Myocyte (in vitro differentiated cells): ENCODE results near the gene RBM19. TPM values are rescaled to one million over a fixed set of nuclear protein-coding genes. Genes with fewer than 3 reads are reported as not detected.

ENCODE experiments used
- DNase-seq: peaks from one replicate; pipeline ENCODE4 v3.0.0-alpha.2; 2012; ENCODE audit warnings: low read depth
- total RNA-seq: library from RNA; depleted of rRNA; stranded (reverse); fragments of >200 nt; gene quantifications from 2 replicates; pipeline ENCODE4 v1.2.3, GENCODE V29; 2014

Gene RBM19
- total RNA-seq, 1 donor from 2014 or later, result 21.1 TPM

- DNase-seq, result no peak
Measured at GRCh38 chr12:113783811-113784210, 182.3 kb downstream of the RBM19 start.

- DNase-seq, result no peak
Measured at GRCh38 chr12:113782873-113783272, 183.3 kb downstream of the RBM19 start.

GRCh38 chr12:113781415-113782198, 184.5 kb downstream of the RBM19 start:
- DNase-seq, result no peak

GRCh38 chr12:113779774-113780173, 186.4 kb downstream of the RBM19 start:
- DNase-seq, result no peak

- DNase-seq, result no peak
Measured at GRCh38 chr12:113778432-113779132, 187.5 kb downstream of the RBM19 start.

GRCh38 chr12:113777751-113778150, 188.4 kb downstream of the RBM19 start:
- DNase-seq, result no peak

GRCh38 chr12:113776536-113776935, 189.6 kb downstream of the RBM19 start:
- DNase-seq, result no peak

- no peak for DNase-seq
Measured at GRCh38 chr12:113774526-113774925, 191.6 kb downstream of the RBM19 start.

GRCh38 chr12:113772505-113773030, 193.6 kb downstream of the RBM19 start:
- DNase-seq, result no peak

GRCh38 chr12:113770389-113770865, 195.7 kb downstream of the RBM19 start:
- no peak for DNase-seq

GRCh38 chr12:113769305-113769704, 196.8 kb downstream of the RBM19 start:
- no peak for DNase-seq

- no peak for DNase-seq
Measured at GRCh38 chr12:113768850-113769249, 197.3 kb downstream of the RBM19 start.

- DNase-seq, result peak; percentile 60
Measured at GRCh38 chr12:113766879-113767878, 198.9 kb downstream of the RBM19 start.
